Fibroblast of lung (primary cell): ENCODE data around the gene FGD4. TPM values are rescaled to one million over a fixed set of nuclear protein-coding genes. Genes with fewer than 3 reads are reported as not detected.

Experiments used
- DNase-seq, 2 donors: peaks; one replicate each; pipeline versions ENCODE4 v3.0.0 to v3.0.0-alpha.2; 2010; ENCODE audit warnings: low read depth in 2 of 2
- H2AFZ ChIP-seq: 2 replicates; pipeline ENCODE4 v1.5.1; 2012; ENCODE audit warnings: low read length, control low read depth, inconsistent platforms
- H3K27ac ChIP-seq: 2 replicates; pipeline ENCODE4 v1.5.1; 2011; ENCODE audit warnings: low read length, control low read depth; ENCODE audit not compliant: insufficient read depth
- H3K27me3 ChIP-seq: 2 replicates; pipeline ENCODE4 v1.5.1; 2011; ENCODE audit warnings: mild to moderate bottlenecking, low read length; ENCODE audit not compliant: control insufficient read depth, insufficient read depth
- H3K36me3 ChIP-seq: 2 replicates; pipeline ENCODE4 v1.5.1; 2011; ENCODE audit warnings: low read length; ENCODE audit not compliant: control insufficient read depth, insufficient read depth
- H3K4me1 ChIP-seq: 2 replicates; pipeline ENCODE4 v1.5.1; 2011; ENCODE audit warnings: low read length; ENCODE audit not compliant: control insufficient read depth, insufficient read depth; ENCODE audit errors: extremely low read depth
- H3K4me2 ChIP-seq: 2 replicates; pipeline ENCODE4 v1.5.1; 2011; ENCODE audit warnings: low read length, control low read depth; ENCODE audit not compliant: insufficient read depth; ENCODE audit errors: extremely low read depth
- H3K4me3 ChIP-seq, 4 experiments: fragments of 200-600 bp in 1 of 4; sonication (generic) in 1 of 4; replicated peaks in 1 of 4; 2 replicates each; pipeline ENCODE4 v1.5.1; 2011 to 2016; ENCODE audit warnings: low read length in 4 of 4, low read depth in 3 of 4, mild to moderate bottlenecking in 3 of 4, control low read depth in 2 of 4, inconsistent platforms in 1 of 4, mixed read lengths in 1 of 4; ENCODE audit not compliant: insufficient read depth in 1 of 4; ENCODE audit errors: control extremely low read depth in 1 of 4
- H3K79me2 ChIP-seq: 2 replicates; pipeline ENCODE4 v1.5.1; 2012; ENCODE audit warnings: mild to moderate bottlenecking, low read length, inconsistent platforms; ENCODE audit not compliant: control insufficient read depth, insufficient read depth
- H3K9ac ChIP-seq: 2 replicates; pipeline ENCODE4 v1.5.1; 2011; ENCODE audit warnings: mild to moderate bottlenecking, low read length, control low read depth; ENCODE audit not compliant: insufficient read depth
- H3K9me3 ChIP-seq: 2 replicates; pipeline ENCODE4 v1.5.1; 2012; ENCODE audit warnings: low read depth, low read length; ENCODE audit not compliant: control insufficient read depth, insufficient read depth
- H4K20me1 ChIP-seq: 2 replicates; pipeline ENCODE4 v1.5.1; 2011; ENCODE audit warnings: low read length; ENCODE audit not compliant: control insufficient read depth, insufficient read depth; ENCODE audit errors: extremely low read depth
- EZH2 ChIP-seq: IDR thresholded peaks from 2 replicates; pipeline ENCODE4 v1.5.1; 2012; ENCODE audit warnings: low read length, control low read depth, mild to moderate bottlenecking; ENCODE audit errors: missing control alignments
- polyA plus RNA-seq, 2 donors: library from polyadenylated mRNA; depleted of rRNA in 1 of 2; stranded (reverse) in 1 of 2; unstranded in 1 of 2; fragments of >200 nt; gene quantifications; 2 replicates each; pipeline ENCODE4 v1.2.1, GENCODE V29; 2011 to 2012; ENCODE audit warnings: missing spikeins in 1 of 2
- total RNA-seq: library from RNA; depleted of rRNA; stranded (reverse); fragments of >200 nt; gene quantifications from 2 replicates; pipeline ENCODE4 v1.2.1, GENCODE V29; 2014
- TF ChIP-seq, protein P1 (sequence below), 2 donors: IDR thresholded peaks in 1 of 2; conservative IDR thresholded peaks in 1 of 2; 1 replicate in 1 of 2; 2 replicates in 1 of 2; pipeline ENCODE4 v1.5.1; 2011 to 2012; ENCODE audit warnings: low read length in 2 of 2, control low read depth in 1 of 2, inconsistent platforms in 1 of 2, low read depth in 1 of 2, mild to moderate bottlenecking in 1 of 2

FGD4 gene
- total and polyA plus RNA-seq, 2 donors (not counting 1 experiment from before 2014, with no cell fraction given), result 7.6 to 12.2 TPM

GRCh38 chr12:32692358-32692757 lies 293.0 kb downstream of the FGD4 start:
- Histone ChIP-seq H4K20me1 (no peaks in the 10 kb centered on the region), H3K4me2 (no peak overlapping the region), H3K9me3 (no peaks in the 10 kb centered on the region), H3K9ac (no peak overlapping the region), H3K79me2 (peaks cover 69% of the 10 kb centered on the region), H2AFZ (no peak overlapping the region), H3K36me3 (no peaks in the 10 kb centered on the region), H3K4me1 (no peaks in the 10 kb centered on the region), H3K4me3 (no peak overlapping the region), H3K27me3 (no peaks in the 10 kb centered on the region), H3K27ac (no peak overlapping the region)
- no peak for DNase-seq
- no peak for TF ChIP-seq EZH2
- TF ChIP-seq, protein P1, sequence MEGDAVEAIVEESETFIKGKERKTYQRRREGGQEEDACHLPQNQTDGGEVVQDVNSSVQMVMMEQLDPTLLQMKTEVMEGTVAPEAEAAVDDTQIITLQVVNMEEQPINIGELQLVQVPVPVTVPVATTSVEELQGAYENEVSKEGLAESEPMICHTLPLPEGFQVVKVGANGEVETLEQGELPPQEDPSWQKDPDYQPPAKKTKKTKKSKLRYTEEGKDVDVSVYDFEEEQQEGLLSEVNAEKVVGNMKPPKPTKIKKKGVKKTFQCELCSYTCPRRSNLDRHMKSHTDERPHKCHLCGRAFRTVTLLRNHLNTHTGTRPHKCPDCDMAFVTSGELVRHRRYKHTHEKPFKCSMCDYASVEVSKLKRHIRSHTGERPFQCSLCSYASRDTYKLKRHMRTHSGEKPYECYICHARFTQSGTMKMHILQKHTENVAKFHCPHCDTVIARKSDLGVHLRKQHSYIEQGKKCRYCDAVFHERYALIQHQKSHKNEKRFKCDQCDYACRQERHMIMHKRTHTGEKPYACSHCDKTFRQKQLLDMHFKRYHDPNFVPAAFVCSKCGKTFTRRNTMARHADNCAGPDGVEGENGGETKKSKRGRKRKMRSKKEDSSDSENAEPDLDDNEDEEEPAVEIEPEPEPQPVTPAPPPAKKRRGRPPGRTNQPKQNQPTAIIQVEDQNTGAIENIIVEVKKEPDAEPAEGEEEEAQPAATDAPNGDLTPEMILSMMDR (conservative IDR thresholded peaks at IDR 0.05 in 1 of 2, IDR thresholded peaks at IDR 0.05 in 1 of 2; ENCODE audit: low read depth in 1 of 2, low read length in 2 of 2), result no peak

- H3K9ac ChIP-seq, result no peak overlapping the region
- H4K20me1 ChIP-seq, result no peaks in the 10 kb centered on the region
- H3K36me3 ChIP-seq, result no peaks in the 10 kb centered on the region
- no peak overlapping the region for H3K4me3 ChIP-seq
- no peak overlapping the region for H3K27ac ChIP-seq
- no peak overlapping the region for H2AFZ ChIP-seq
- TF ChIP-seq, protein P1 (conservative IDR thresholded peaks at IDR 0.05 in 1 of 2, IDR thresholded peaks at IDR 0.05 in 1 of 2; ENCODE audit: low read depth in 1 of 2, low read length in 2 of 2), result no peak
- TF ChIP-seq EZH2, result no peak
- no peaks in the 10 kb centered on the region for H3K4me1 ChIP-seq
- no peak overlapping the region for H3K4me2 ChIP-seq
- no peaks in the 10 kb centered on the region for H3K9me3 ChIP-seq
- H3K27me3 ChIP-seq, result no peaks in the 10 kb centered on the region
- no peak for DNase-seq
- peaks cover 65% of the 10 kb centered on the region for H3K79me2 ChIP-seq
These were observed 293.7 kb downstream of the FGD4 start for GRCh38 chr12:32693036-32693435.
